Measurements from ENCODE around the gene CCKAR. TPM values are rescaled to one million over a fixed set of nuclear protein-coding genes. Genes with fewer than 3 reads are reported as not detected.

CCKAR gene
- total and polyA plus RNA-seq, 2 of the 8 experiments (the other 6 are each of a cell fraction or from before 2014, with no cell fraction given) = not detected

GRCh38 chr4:26434030-26434639 is 56.1 kb downstream of the CCKAR start:
- TF ChIP-seq CHD2 (IDR thresholded peaks at IDR 0.05; ENCODE audit: low read length) = no peak
- TF ChIP-seq MAFK (IDR thresholded peaks at IDR 0.05; ENCODE audit: low read depth, low read length) = no peak
- Histone ChIP-seq H2BK120ac (replicated peaks; ENCODE audit: low read depth, low read length) (no peak overlapping the region), H3K56ac (replicated peaks; ENCODE audit: insufficient read length, low read depth, low read length) (no peak overlapping the region), H3K18ac (ENCODE audit: extremely low read depth, low read length) (no peak overlapping the region), H4K5ac (ENCODE audit: insufficient read length, low read depth, low read length) (no peak overlapping the region), H3K4ac (replicated peaks; ENCODE audit: insufficient read length, low read depth, low read length) (no peak overlapping the region), H3K23ac (ENCODE audit: insufficient read length) (no peak overlapping the region), H4K91ac (replicated peaks; ENCODE audit: insufficient read length, low read length) (no peak overlapping the region), H3K27me3 (replicated peaks in 1 of 4; ENCODE audit: control insufficient read depth in 3 of 4, extremely low read depth in 1 of 4, insufficient read depth in 3 of 4, low read length in 3 of 4) (no peaks in the 10 kb centered on the region), H4K20me1 (replicated peaks in 1 of 2; ENCODE audit: control insufficient read depth in 1 of 2, insufficient read depth in 2 of 2, low read length in 2 of 2) (no peaks in the 10 kb centered on the region), H3K79me1 (ENCODE audit: low read depth, low read length) (no peaks in the 10 kb centered on the region), H3K4me2 (ENCODE audit: insufficient read depth in 1 of 2, low read depth in 2 of 2, low read length in 2 of 2) (no peak overlapping the region), H3K14ac (ENCODE audit: insufficient read length) (no peak overlapping the region), H2BK20ac (ENCODE audit: low read length) (no peak overlapping the region), H2AFZ (ENCODE audit: low read length) (no peak overlapping the region), H2BK15ac (ENCODE audit: low read length) (no peak overlapping the region), H3K4me1 (replicated peaks in 1 of 4; ENCODE audit: control insufficient read depth in 3 of 4, insufficient read depth in 4 of 4, low read length in 3 of 4) (no peaks in the 10 kb centered on the region), H2AK5ac (ENCODE audit: low read depth, low read length) (no peak overlapping the region), H2BK12ac (ENCODE audit: low read depth, low read length) (no peak overlapping the region), H3K27ac (ENCODE audit: low read depth, low read length) (no peak overlapping the region), H3K9me3 (ENCODE audit: insufficient read depth in 2 of 2, low read depth in 1 of 2, low read length in 1 of 2) (no peaks in the 10 kb centered on the region), H3K79me2 (ENCODE audit: control insufficient read depth in 1 of 2, insufficient read depth in 2 of 2, low read length in 2 of 2) (no peaks in the 10 kb centered on the region), H4K8ac (ENCODE audit: extremely low read depth, insufficient read depth, low read length) (no peak overlapping the region), H3K36me3 (ENCODE audit: control insufficient read depth in 2 of 4, insufficient read depth in 4 of 4, low read length in 3 of 4) (peaks cover 2 to 56% (median 26%) of the 10 kb centered on the region in 4 experiments), H2BK5ac (ENCODE audit: low read depth, low read length) (no peak overlapping the region), H3K9ac (replicated peaks in 1 of 4; ENCODE audit: extremely low read depth in 1 of 4, low read depth in 3 of 4, low read length in 3 of 4) (no peak overlapping the region), H3K4me3 (ENCODE audit: extremely low read depth in 1 of 4, insufficient read depth in 2 of 4, low read depth in 3 of 4, low read length in 4 of 4) (no peak overlapping the region), H3K23me2 (ENCODE audit: low read depth, low read length) (no peaks in the 10 kb centered on the region)
- ChIA-PET CTCF (ENCODE audit: partially characterized antibody) (interaction anchor here (0.6 to 1.4 kb wide), 4 partner anchors 18 to 682 kb away, joined by 4 to 5 read pairs (median 4); no protein-coding TSS in a partner anchor), POLR2A (ENCODE audit: partially characterized antibody) (interaction anchor here (1.5 kb wide), 1 partner anchor 8 kb away, joined by 4 read pairs; no protein-coding TSS in a partner anchor)
- 94% methylated on average over 2 of the region's 2 CpGs; no CpG with 5 or more reads in 1 of the 2 experiments for WGBS, 2 experiments (ENCODE audit: extremely low coverage in 1 of 2, insufficient coverage in 1 of 2, insufficient read length in 1 of 2, insufficient replicate concordance in 2 of 2, low coverage in 1 of 2, low lambda C conversion rate in 2 of 2, missing lambda C conversion rate in 1 of 2)
- DNase-seq (ENCODE audit: low read depth in 1 of 2, low spot score in 2 of 2) (no peak), FAIRE-seq (no peak)
